Measurements from ENCODE around the gene TSPAN5. TPM values are rescaled to one million over a fixed set of nuclear protein-coding genes. Genes with fewer than 3 reads are reported as not detected.

The TSPAN5 gene
- total and polyA plus RNA-seq, 2 of the 4 experiments (the other 2 are of a cell fraction) = 64.8 to 79.6 TPM

DNA sequence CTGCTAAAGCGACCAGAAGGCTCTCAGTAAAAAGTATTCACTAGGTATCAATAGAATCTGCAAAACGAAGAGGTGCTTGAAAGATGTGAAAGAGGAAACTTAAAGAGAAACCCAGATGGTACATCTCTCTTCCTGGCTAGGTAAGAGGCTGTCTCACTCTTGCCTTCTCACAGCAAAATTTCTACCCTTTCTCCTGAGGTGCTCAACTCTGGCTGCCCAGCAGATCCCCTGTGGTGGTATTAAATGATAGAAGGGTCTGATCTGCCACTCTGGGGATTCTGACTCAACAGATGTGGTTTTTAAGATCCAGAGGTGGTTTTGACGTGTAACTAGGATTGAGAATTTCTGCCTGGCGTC, 14.9 kb upstream of the TSPAN5 start:
- Histone ChIP-seq H2AK5ac (ENCODE audit: low read depth, low read length) (no peak overlapping the region), H3K27me3 (ENCODE audit: control insufficient read depth, insufficient read depth, low read length) (no peaks in the 10 kb centered on the region), H2BK20ac (ENCODE audit: low read depth, low read length) (no peak overlapping the region), H3K4me2 (ENCODE audit: low read depth, low read length) (no peak overlapping the region), H2BK120ac (ENCODE audit: low read depth, low read length) (no peak overlapping the region), H4K5ac (ENCODE audit: low read depth, low read length) (no peak overlapping the region), H3K9me1 (ENCODE audit: insufficient read depth, low read length) (no peaks in the 10 kb centered on the region), H3K4me1 (ENCODE audit: control insufficient read depth, insufficient read depth, low read length) (0 out of 2 replicates have a peak, but pooled peaks cover 3% of the 10 kb centered on the region), H3K79me1 (ENCODE audit: low read depth in 1 of 2, low read length in 2 of 2) (no peaks in the 10 kb centered on the region), H3K23ac (ENCODE audit: low read depth, low read length) (no peak overlapping the region), H3K18ac (ENCODE audit: low read depth, low read length) (no peak overlapping the region), H3K4ac (ENCODE audit: low read depth, low read length) (no peak overlapping the region), H3K36me3 (ENCODE audit: control insufficient read depth, insufficient read depth, low read length) (no peaks in the 10 kb centered on the region), H3K4me3 (ENCODE audit: insufficient read depth, low read depth, low read length) (no peak overlapping the region), H2AFZ (replicated peaks; ENCODE audit: low read length, poor library complexity) (no peak overlapping the region), H3K9ac (ENCODE audit: low read depth, low read length) (no peak overlapping the region), H4K8ac (ENCODE audit: low read depth in 2 of 2, low read length in 2 of 2) (no peak overlapping the region), H4K20me1 (ENCODE audit: insufficient read depth, low read length) (no peaks in the 10 kb centered on the region), H2BK15ac (ENCODE audit: low read depth, low read length) (no peak overlapping the region; the same call in 2 of the 3 replicates), H2BK5ac (ENCODE audit: low read depth, low read length, poor library complexity, severe bottlenecking) (no peak overlapping the region), H3K56ac (ENCODE audit: extremely low read depth, insufficient read depth, low read length) (no peak overlapping the region), H4K91ac (ENCODE audit: insufficient read depth, low read depth, low read length) (no peak overlapping the region), H3K9me3 (ENCODE audit: control insufficient read depth, insufficient read depth, low read length) (no peaks in the 10 kb centered on the region), H3K27ac (ENCODE audit: insufficient read depth, low read length) (no peak overlapping the region), H3K14ac (replicated peaks; ENCODE audit: low read depth, low read length) (no peak overlapping the region), H2AK9ac (replicated peaks; ENCODE audit: low read depth, low read length, poor library complexity) (no peak overlapping the region)
- in situ Hi-C loops (cut with MboI; ENCODE audit: low sequenced_read_pairs) = loop anchor here (25.0 kb wide), 2 partner anchors 411 to 511 kb away; partner anchors contain the start of gene RAP1GDS1
- DNase-seq (no peak), ATAC-seq (ENCODE audit: low read depth) (no peak)
- CTCF ChIA-PET = interaction anchor here (0.6 kb wide), 1 partner anchor 290 kb away, joined by 3 read pairs; no protein-coding TSS in a partner anchor
- POLR2A ChIA-PET (ENCODE audit: unreplicated experiment) = interaction anchor here (0.6 kb wide), 1 partner anchor 358 kb away, joined by 3 read pairs; no protein-coding TSS in a partner anchor
- WGBS, 2 experiments (ENCODE audit: extremely low coverage in 2 of 2, insufficient read length in 1 of 2) = 100% methylated on average over 1 of the region's 4 CpGs; no CpG with 5 or more reads in 1 of the 2 experiments
- BruUV-seq (replicated peaks) = no TSS peak
- no peak for TF ChIP-seq RFX5 (IDR thresholded peaks at IDR 0.05; ENCODE audit: low read depth, low read length)
- TF ChIP-seq RAD21 (IDR thresholded peaks at IDR 0.05; ENCODE audit: low read length) = no peak
- TF ChIP-seq MXI1 (IDR thresholded peaks at IDR 0.05; ENCODE audit: borderline replicate concordance, low read depth, low read length) = no peak
- TF ChIP-seq FOS (IDR thresholded peaks at IDR 0.05; ENCODE audit: low read depth, low read length) = no peak
- TF ChIP-seq SMC3 (IDR thresholded peaks at IDR 0.05; ENCODE audit: low read depth, low read length) = no peak
- TF ChIP-seq, protein P1, sequence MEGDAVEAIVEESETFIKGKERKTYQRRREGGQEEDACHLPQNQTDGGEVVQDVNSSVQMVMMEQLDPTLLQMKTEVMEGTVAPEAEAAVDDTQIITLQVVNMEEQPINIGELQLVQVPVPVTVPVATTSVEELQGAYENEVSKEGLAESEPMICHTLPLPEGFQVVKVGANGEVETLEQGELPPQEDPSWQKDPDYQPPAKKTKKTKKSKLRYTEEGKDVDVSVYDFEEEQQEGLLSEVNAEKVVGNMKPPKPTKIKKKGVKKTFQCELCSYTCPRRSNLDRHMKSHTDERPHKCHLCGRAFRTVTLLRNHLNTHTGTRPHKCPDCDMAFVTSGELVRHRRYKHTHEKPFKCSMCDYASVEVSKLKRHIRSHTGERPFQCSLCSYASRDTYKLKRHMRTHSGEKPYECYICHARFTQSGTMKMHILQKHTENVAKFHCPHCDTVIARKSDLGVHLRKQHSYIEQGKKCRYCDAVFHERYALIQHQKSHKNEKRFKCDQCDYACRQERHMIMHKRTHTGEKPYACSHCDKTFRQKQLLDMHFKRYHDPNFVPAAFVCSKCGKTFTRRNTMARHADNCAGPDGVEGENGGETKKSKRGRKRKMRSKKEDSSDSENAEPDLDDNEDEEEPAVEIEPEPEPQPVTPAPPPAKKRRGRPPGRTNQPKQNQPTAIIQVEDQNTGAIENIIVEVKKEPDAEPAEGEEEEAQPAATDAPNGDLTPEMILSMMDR (conservative IDR thresholded peaks at IDR 0.05; ENCODE audit: low read depth, low read length) = no peak
- no peak for TF ChIP-seq RCOR1 (IDR thresholded peaks at IDR 0.05; ENCODE audit: insufficient replicate concordance, low read length)
- TF ChIP-seq CEBPB (IDR thresholded peaks at IDR 0.05; ENCODE audit: low read depth, low read length) = no peak
- no peak for TF ChIP-seq POLR2A (IDR thresholded peaks at IDR 0.05; ENCODE audit: low read depth, low read length)
- intact Hi-C loops (cut with micrococcal nuclease) = no loop called here
- dilution Hi-C loops (cut with HindIII; ENCODE audit: low sequenced_read_pairs, unreplicated experiment) = no loop called here

All from IMR-90 (cell line).